Cardiac muscle cell (in vitro differentiated cells and primary cell): ENCODE measurements around the gene MFAP4. TPM values are rescaled to one million over a fixed set of nuclear protein-coding genes. Genes with fewer than 3 reads are reported as not detected.

Source experiments
- DNase-seq, 2 donors: peaks; one replicate each; pipeline versions ENCODE4 v3.0.0 to v3.0.0-alpha.2; 2010 to 2017; ENCODE audit warnings: low read depth in 1 of 2, low spot score in 1 of 2
- H3K27ac ChIP-seq: fragments of 200-600 bp; sonication (generic); 2 replicates; pipeline ENCODE4 v1.5.1; 2016
- H3K27me3 ChIP-seq: fragments of 200-600 bp; sonication (generic); 2 replicates; pipeline ENCODE4 v1.6.0; 2016; ENCODE audit warnings: control low read depth
- H3K36me3 ChIP-seq: fragments of 200-600 bp; sonication (generic); 2 replicates; pipeline ENCODE4 v1.5.1; 2016; ENCODE audit warnings: control low read depth
- H3K4me1 ChIP-seq: fragments of 200-600 bp; sonication (generic); 2 replicates; pipeline ENCODE4 v1.8.1; 2017; ENCODE audit warnings: low read depth, mild to moderate bottlenecking, mixed run types
- H3K4me3 ChIP-seq: fragments of 200-600 bp; sonication (generic); 2 replicates; pipeline ENCODE4 v1.5.1; 2016; ENCODE audit warnings: mild to moderate bottlenecking
- H3K9me3 ChIP-seq: fragments of 200-600 bp; sonication (generic); 2 replicates; pipeline ENCODE4 v1.5.1; 2017; ENCODE audit warnings: low read depth, mild to moderate bottlenecking, control low read depth
- CTCF ChIP-seq: IDR thresholded peaks from 2 replicates; pipeline ENCODE4 v1.5.1; 2012; ENCODE audit warnings: low read depth, mild to moderate bottlenecking, low read length
- polyA plus RNA-seq: library from polyadenylated mRNA; unstranded; fragments of >200 nt; fragmentation: Nextera tagmentation; extraction: Ambion mirVana; gene quantifications from 2 replicates; pipeline ENCODE4 v1.2.1, GENCODE V29; 2016
- total RNA-seq: library from RNA; depleted of rRNA; stranded (reverse); fragments of >200 nt; gene quantifications from 2 replicates; pipeline ENCODE4 v1.2.3, GENCODE V29; 2016

MFAP4 gene
- total and polyA plus RNA-seq, 2 experiments from 2014 or later: 16.7 to 23.4 TPM

- no peaks in the 10 kb centered on the region for H3K36me3 ChIP-seq
- H3K27me3 ChIP-seq: no peaks in the 10 kb centered on the region
- TF ChIP-seq CTCF: no peak
- peak in 1 of 2 donors; percentile 64 for DNase-seq
- H3K9me3 ChIP-seq: no peaks in the 10 kb centered on the region
- no peak overlapping the region for H3K27ac ChIP-seq
- no peak overlapping the region for H3K4me3 ChIP-seq
- no peaks in the 10 kb centered on the region for H3K4me1 ChIP-seq
Observed at GRCh38 chr17:19424934-19425868, 38.2 kb upstream of the MFAP4 start.

GRCh38 chr17:19421926-19422325 is 34.9 kb upstream of the MFAP4 start:
- Histone ChIP-seq H3K4me3 (no peak overlapping the region), H3K27ac (no peak overlapping the region), H3K9me3 (no peaks in the 10 kb centered on the region), H3K27me3 (no peaks in the 10 kb centered on the region), H3K4me1 (no peaks in the 10 kb centered on the region), H3K36me3 (no peaks in the 10 kb centered on the region)
- no peak for DNase-seq
- TF ChIP-seq CTCF: no peak

GRCh38 chr17:19421219-19421618 is 34.2 kb upstream of the MFAP4 start:
- no peaks in the 10 kb centered on the region for H3K27me3 ChIP-seq
- no peak overlapping the region for H3K27ac ChIP-seq
- no peaks in the 10 kb centered on the region for H3K36me3 ChIP-seq
- H3K4me1 ChIP-seq: no peaks in the 10 kb centered on the region
- no peak for DNase-seq
- no peaks in the 10 kb centered on the region for H3K9me3 ChIP-seq
- H3K4me3 ChIP-seq: no peak overlapping the region
- TF ChIP-seq CTCF: no peak

GRCh38 chr17:19418251-19418992 is 31.4 kb upstream of the MFAP4 start:
- peak in 1 of 2 donors; percentile 54 for DNase-seq
- no peaks in the 10 kb centered on the region for H3K27me3 ChIP-seq
- no peak overlapping the region for H3K27ac ChIP-seq
- no peak overlapping the region for H3K4me3 ChIP-seq
- no peak for TF ChIP-seq CTCF
- H3K36me3 ChIP-seq: no peaks in the 10 kb centered on the region
- no peaks in the 10 kb centered on the region for H3K4me1 ChIP-seq
- no peaks in the 10 kb centered on the region for H3K9me3 ChIP-seq

GRCh38 chr17:19417611-19418010 is 30.6 kb upstream of the MFAP4 start:
- DNase-seq: no peak
- Histone ChIP-seq H3K4me3 (no peak overlapping the region), H3K27ac (no peak overlapping the region), H3K9me3 (no peaks in the 10 kb centered on the region), H3K36me3 (no peaks in the 10 kb centered on the region), H3K4me1 (no peaks in the 10 kb centered on the region), H3K27me3 (no peaks in the 10 kb centered on the region)
- no peak for TF ChIP-seq CTCF
